ENCODE measurements around the gene MCEMP1.

The MCEMP1 gene

GRCh38 chr19:7663706-7664105, 13.2 kb upstream of the MCEMP1 start:
- no peak overlapping the region for H3K27ac ChIP-seq
- no peaks in the 10 kb centered on the region for H3K27me3 ChIP-seq (ENCODE audit: insufficient read depth, low read depth, severe bottlenecking)
- no peak for TF ChIP-seq CTCF (IDR thresholded peaks at IDR 0.05; ENCODE audit: low read depth, low read length)
- no peak overlapping the region for H3K4me3 ChIP-seq (ENCODE audit: low read depth, low read length)
- H3K36me3 ChIP-seq = no peaks in the 10 kb centered on the region
- H3K9me3 ChIP-seq (ENCODE audit: severe bottlenecking) = no peaks in the 10 kb centered on the region
- no peak for DNase-seq

GRCh38 chr19:7665076-7665475, 11.8 kb upstream of the MCEMP1 start:
- DNase-seq = no peak
- Histone ChIP-seq H3K4me3 (ENCODE audit: low read depth, low read length) (no peak overlapping the region), H3K27ac (no peak overlapping the region), H3K9me3 (ENCODE audit: severe bottlenecking) (no peaks in the 10 kb centered on the region), H3K27me3 (ENCODE audit: insufficient read depth, low read depth, severe bottlenecking) (no peaks in the 10 kb centered on the region), H3K36me3 (no peaks in the 10 kb centered on the region)
- TF ChIP-seq CTCF (IDR thresholded peaks at IDR 0.05; ENCODE audit: low read depth, low read length) = no peak

DNA sequence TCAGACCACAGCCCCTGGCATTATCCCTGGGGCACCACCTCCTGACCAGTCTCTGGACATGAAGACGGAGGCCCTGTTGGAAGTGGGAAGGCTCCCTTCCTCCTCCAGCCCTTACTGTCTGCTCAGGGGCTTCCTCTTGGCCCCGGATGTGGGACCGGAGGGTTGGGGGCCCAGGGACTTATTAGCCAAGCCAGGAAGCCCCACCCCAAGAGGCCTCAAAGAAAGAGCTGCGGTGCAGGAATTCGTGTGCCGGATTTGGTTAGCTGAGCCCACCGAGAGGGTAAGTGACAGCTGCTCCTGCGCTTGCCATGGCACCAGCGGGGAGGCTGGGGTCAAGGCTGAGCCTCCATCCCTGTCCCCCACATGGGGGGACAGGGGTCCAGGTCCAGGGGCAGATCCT, 8.0 kb upstream of the MCEMP1 start, which contains the start of gene RETN:
TSS of gene RETN (plus strand) at position 208 of the 400 bp plus-strand sequence. CDS start 278 bp downstream, outside the sequence.
- Histone ChIP-seq H3K9me3 (ENCODE audit: severe bottlenecking) (peaks cover 2% of the 10 kb centered on the region), H3K27ac (no peak within 1 kb of the TSS), H3K4me3 (ENCODE audit: low read depth, low read length) (no peak within 1 kb of the TSS), H3K27me3 (ENCODE audit: insufficient read depth, low read depth, severe bottlenecking) (no peaks in the 10 kb centered on the region), H3K36me3 (no peaks in the 10 kb centered on the region)
- no peak for DNase-seq
- TF ChIP-seq CTCF (IDR thresholded peaks at IDR 0.05; ENCODE audit: low read depth, low read length) = no peak

DNA sequence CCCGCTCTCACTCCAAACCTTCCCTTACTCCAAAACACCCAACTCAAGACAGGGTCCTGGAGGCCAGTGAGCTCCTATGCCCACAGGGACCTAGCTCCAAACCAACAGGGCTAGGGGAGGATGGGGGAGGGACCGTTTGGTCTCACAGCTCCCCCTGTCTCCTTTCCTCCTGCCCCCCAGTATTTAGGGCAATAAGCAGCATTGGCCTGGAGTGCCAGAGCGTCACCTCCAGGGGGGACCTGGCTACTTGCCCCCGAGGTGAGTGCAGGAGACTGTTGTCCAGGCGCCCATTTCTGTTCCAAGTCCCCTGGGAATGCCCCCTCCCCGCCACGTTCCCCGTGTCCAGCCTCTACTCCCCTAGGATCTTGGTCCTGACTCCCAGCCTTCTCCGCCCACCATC, 7.2 kb upstream of the MCEMP1 start:
- H3K4me3 ChIP-seq (ENCODE audit: low read depth, low read length) = no peak overlapping the region
- no peaks in the 10 kb centered on the region for H3K27me3 ChIP-seq (ENCODE audit: insufficient read depth, low read depth, severe bottlenecking)
- DNase-seq = no peak
- H3K36me3 ChIP-seq = no peaks in the 10 kb centered on the region
- TF ChIP-seq CTCF (IDR thresholded peaks at IDR 0.05; ENCODE audit: low read depth, low read length) = no peak
- no peak overlapping the region for H3K27ac ChIP-seq
- H3K9me3 ChIP-seq (ENCODE audit: severe bottlenecking) = peaks cover 8% of the 10 kb centered on the region

DNA sequence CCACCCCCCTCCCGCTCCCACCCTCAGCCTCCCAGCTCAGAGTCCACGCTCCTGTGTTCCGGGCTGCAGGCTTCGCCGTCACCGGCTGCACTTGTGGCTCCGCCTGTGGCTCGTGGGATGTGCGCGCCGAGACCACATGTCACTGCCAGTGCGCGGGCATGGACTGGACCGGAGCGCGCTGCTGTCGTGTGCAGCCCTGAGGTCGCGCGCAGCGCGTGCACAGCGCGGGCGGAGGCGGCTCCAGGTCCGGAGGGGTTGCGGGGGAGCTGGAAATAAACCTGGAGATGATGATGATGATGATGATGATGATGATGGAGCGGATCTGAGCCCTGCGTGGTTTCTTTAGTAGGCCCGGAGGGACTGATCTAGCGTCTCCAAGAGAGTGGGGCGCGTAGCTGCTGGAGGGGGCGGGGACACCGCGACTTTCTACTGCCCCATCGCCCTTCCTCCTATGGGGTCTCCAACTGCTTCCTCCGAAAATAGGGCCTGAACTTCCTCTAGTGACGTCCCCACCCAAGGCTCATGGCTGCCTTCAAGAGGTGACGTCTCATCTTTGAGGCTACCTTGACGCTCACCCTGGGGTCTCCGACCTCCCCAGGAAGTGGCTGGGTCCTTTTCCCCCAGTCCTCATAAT, 6.6 kb upstream of the MCEMP1 start:
- H3K36me3 ChIP-seq = no peaks in the 10 kb centered on the region
- no peak overlapping the region for H3K27ac ChIP-seq
- peaks cover 8% of the 10 kb centered on the region for H3K9me3 ChIP-seq (ENCODE audit: severe bottlenecking)
- TF ChIP-seq CTCF (IDR thresholded peaks at IDR 0.05; ENCODE audit: low read depth, low read length) = no peak
- no peak overlapping the region for H3K4me3 ChIP-seq (ENCODE audit: low read depth, low read length)
- no peak for DNase-seq
- H3K27me3 ChIP-seq (ENCODE audit: insufficient read depth, low read depth, severe bottlenecking) = no peaks in the 10 kb centered on the region

GRCh38 chr19:7670790-7671189, 6.1 kb upstream of the MCEMP1 start:
- Histone ChIP-seq H3K27ac (no peak overlapping the region), H3K36me3 (no peaks in the 10 kb centered on the region), H3K9me3 (ENCODE audit: severe bottlenecking) (peaks cover 8% of the 10 kb centered on the region), H3K27me3 (ENCODE audit: insufficient read depth, low read depth, severe bottlenecking) (no peaks in the 10 kb centered on the region), H3K4me3 (ENCODE audit: low read depth, low read length) (no peak overlapping the region)
- no peak for DNase-seq
- no peak for TF ChIP-seq CTCF (IDR thresholded peaks at IDR 0.05; ENCODE audit: low read depth, low read length)

Measured in WERI-Rb-1 (cell line).